ENCODE results near the gene LDLRAD4.

Gene LDLRAD4

DNA sequence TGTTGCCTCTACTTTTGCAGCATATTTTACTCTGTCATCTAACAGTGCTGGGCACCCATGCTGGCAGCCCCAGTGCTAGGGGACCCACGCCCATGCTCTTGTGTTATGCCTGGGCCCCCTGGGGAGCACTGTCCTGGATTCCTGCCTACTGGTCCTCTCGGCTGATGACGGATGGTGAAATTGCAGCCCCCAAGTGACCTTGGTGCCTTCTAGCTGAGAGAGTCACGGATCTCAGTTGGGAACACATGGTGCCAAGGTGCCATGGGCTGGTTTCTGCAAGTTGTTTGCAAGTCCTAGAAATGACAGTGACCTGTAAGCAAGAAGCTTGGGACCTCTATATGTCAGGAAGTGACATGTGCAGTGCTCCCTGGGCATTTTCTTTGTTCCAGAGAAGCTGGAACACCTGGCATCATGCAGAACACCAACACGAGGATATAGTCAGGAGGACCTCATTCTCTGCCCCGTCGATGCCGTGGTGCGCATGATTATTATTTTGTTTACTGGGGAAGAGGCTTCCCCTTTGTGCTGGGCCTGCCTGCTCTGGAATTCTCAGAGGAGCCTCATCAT is 187.6 kb downstream of the LDLRAD4 start:
- no peak overlapping the region for H3K4me3 ChIP-seq (ENCODE audit: low read depth, low read length)
- DNase-seq (ENCODE audit: low read depth) = no peak

DNA sequence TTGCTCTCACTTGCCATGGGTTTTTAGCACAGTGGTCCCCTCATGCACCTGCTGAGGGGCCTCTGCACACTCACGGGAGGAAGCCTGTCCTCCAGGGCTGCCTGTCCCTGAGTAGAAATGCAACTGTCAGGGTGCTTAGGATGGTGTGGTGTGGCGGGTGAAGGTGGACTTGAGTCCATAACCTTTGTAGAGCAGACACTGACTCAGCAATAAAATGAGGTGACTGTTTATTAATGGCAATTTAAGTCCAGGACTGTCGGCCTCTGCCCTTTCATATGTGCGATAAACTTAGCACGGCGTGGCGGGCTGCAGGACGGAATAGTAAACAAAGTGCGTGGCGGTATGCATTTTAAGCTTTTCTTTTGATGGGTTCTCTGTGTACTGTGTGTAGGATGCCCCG is 188.2 kb downstream of the LDLRAD4 start:
- H3K4me3 ChIP-seq (ENCODE audit: low read depth, low read length) = no peak overlapping the region
- no peak for DNase-seq (ENCODE audit: low read depth)

DNA sequence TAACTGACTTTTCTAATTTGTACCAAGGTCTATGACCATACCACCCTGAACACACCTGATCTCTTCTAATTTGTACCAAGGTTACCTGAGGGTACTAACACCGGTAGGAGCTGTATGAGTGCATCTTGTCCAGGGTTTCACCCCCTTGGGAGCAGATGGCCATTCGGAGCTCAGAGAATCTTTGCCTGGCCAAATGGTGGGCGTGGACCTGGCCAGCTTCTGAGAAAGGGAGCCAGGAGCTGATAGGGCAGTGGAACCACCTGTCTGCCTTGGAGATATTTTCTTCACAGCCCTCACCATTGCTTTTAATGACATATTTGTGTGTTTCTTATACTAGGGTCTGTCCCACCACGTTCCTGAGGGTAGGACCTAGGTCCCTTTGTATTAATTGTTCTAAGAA is 188.9 kb downstream of the LDLRAD4 start:
- H3K4me3 ChIP-seq (ENCODE audit: low read depth, low read length) = no peak overlapping the region
- no peak for DNase-seq (ENCODE audit: low read depth)

DNA sequence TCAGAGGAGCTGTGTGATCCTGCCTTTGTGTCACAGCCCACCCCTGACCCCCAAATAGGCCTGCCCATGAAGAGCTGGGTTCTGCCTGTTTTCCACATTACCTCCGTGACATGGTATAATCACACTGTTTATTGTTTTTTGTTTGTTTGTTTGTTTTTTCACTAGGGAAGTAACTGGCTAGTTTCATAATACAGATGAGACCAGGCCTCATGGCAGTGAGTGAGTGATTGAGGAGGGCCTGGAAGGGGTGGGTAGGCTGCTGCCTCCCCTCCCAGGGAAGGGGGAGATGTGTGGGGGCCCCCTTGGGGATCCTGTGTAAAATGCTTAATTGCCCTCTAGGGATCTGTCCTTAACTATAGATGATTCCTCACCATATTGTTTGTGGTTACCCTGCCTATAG is 190.5 kb downstream of the LDLRAD4 start:
- DNase-seq (ENCODE audit: low read depth) = no peak
- H3K4me3 ChIP-seq (ENCODE audit: low read depth, low read length) = no peak overlapping the region

DNA sequence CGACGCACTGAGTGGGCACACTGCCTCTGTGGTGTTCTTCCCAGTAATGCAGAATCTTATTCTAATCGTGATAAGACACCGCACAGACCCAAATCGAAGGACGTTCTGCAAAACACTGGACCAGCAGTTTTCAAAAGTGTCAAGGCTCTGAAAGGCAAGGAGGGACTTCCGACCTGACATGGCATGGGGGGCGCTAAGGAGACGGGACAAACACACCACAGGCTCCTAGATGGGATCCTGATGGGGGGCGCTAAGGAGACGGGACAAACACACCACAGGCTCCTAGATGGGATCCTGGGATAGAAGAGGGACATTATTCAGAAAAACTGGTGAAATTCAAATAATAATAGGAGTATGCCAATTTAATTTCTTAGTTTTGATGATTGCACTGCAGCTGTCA is 191.4 kb downstream of the LDLRAD4 start:
- no peak overlapping the region for H3K4me3 ChIP-seq (ENCODE audit: low read depth, low read length)
- DNase-seq (ENCODE audit: low read depth) = no peak

DNA sequence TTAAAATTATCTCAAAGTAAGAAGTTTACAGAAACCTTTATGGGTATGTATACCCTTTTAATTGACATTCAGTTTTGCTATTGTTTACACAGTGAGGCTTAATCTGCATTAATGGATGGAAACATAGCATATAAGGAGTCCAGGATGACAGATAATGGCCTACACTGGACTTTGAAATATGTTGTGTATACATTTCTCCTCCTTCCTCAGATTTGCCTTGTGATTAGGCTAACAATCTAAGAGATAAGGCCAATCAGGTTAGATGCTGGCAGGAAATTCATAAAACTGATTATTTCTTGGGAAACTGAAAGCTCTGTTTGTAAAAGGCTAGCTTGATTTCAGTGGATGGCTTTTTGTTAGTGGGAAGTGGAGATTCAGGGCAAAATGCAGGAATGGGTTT is 191.9 kb downstream of the LDLRAD4 start:
- H3K4me3 ChIP-seq (ENCODE audit: low read depth, low read length) = no peak overlapping the region

DNA sequence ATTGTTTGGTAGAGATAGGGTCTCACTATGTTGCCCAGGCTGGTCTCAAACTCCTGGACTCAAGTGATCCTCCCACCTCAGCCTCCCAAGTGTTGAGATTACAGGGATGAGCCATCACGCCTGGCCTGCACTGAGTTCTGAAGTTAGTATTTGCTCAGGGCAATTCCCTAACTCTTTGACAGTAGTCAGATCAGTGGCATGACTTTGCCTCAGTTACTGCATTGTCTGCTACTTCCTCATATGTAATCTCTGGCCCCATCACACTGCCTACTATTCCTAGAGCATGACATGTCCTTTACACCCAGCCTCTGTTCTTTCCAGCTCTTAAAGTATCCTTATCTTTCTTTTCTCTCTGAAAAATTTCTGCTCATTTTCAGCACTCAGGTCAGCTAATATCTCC is 193.5 kb downstream of the LDLRAD4 start:
- DNase-seq (ENCODE audit: low read depth) = no peak

More for the DNA sequence above, 191.9 kb downstream of the LDLRAD4 start:
- DNase-seq (ENCODE audit: low read depth) = no peak

DNA sequence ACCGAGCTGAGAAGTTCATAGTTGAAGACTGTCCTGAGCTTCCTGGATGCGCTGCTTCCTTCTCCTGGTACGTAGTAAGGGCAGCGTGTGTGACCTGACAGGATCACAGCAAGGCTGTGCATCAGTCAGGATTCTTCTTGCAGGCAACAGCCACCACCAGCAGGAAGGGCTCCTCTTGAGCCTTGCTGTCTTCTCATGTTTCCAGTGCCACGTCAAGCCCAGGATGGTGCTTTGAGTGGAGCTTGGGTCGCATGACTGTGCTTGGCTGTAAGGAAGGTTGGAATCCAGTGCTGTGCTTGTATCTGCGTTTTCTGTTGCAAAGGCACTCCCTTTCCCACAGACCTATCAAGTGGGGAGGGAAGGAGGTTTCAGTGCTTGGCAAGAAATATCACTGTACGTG is 194.3 kb downstream of the LDLRAD4 start:
- DNase-seq (ENCODE audit: low read depth) = no peak
- no peak overlapping the region for H3K4me3 ChIP-seq (ENCODE audit: low read depth, low read length)

More for the DNA sequence above, 193.5 kb downstream of the LDLRAD4 start:
- no peak overlapping the region for H3K4me3 ChIP-seq (ENCODE audit: low read depth, low read length)

DNA sequence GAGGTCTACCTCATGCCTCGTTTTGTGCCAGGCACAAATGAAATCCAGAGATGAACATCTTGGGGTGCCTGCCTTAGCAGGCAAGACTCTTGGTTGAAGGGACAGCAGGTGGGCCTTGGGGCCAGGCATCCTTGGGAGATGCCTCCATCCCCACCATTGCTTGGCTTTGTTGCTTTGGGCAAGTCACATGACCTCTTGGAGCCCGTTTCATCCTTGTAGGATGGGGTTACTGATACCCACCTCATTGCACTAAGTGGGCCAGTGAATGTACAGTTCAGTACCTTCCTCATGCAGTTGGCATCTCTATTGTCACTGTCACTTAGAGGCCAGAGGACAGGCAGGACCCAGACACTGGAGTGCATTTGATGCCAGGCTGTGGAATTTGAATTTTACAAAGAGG is 195.5 kb downstream of the LDLRAD4 start:
- no peak for DNase-seq (ENCODE audit: low read depth)

DNA sequence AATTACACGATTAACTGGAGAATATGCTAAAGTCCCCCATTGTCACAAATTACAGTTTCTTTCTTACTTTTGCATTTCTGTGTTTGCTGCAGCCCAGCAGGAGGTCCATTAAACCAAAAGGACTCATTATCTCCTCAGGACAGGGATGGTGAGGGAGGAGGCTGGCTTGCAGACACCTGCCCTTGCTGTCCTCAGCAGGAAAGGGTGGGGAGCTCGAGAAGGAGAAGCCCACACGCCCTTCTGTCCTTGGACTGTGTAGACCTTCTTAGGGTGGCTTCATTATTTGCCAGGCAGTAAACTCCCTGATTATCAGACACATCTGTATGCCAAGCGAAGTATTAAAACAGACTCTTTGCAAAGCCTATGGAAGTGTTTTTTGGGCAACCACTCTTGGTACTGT is 196.0 kb downstream of the LDLRAD4 start:
- no peak for DNase-seq (ENCODE audit: low read depth)
- H3K4me3 ChIP-seq (ENCODE audit: low read depth, low read length) = no peak overlapping the region

More for the DNA sequence above, 195.5 kb downstream of the LDLRAD4 start:
- H3K4me3 ChIP-seq (ENCODE audit: low read depth, low read length) = no peak overlapping the region

DNA sequence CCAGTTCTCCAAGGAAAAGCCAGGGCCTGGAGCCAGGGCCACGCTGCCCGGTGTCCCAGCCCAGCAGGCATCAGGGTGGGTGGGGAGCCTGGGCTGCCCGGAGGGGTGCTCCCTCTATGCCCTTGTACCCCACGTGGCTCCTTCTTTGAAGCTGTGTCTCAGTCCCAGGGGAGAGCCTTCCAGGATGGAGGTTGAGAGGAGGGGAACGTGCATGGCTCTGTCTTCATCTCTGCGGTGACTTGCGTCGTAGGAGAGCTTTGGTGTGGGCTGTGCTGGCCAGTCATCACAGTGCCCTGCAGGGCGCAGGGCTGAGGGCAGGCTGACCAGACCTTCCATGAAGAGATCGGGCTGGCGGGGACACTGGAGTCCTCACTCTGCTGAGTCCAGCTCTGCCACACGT is 197.2 kb downstream of the LDLRAD4 start:
- no peak overlapping the region for H3K4me3 ChIP-seq (ENCODE audit: low read depth, low read length)
- DNase-seq (ENCODE audit: low read depth) = no peak

DNA sequence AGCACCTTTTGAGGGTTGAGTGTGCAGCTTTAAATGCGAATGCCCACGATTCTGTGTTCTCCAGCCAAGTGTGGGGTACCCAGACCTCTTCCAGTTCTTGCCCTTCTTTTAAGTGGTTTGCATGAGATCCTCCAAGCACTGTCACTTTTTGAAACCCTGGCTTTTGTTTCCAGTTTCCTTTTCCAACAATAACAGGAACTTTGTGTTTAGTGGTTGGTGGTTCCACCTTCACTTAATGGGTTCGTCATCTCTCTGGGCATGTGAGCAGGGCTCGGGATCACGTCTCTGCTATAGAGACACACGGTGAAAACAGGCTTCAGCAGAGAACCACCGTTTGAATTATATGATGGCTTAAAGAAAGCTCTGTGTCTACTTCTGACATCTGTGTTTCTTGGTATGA is 197.6 kb downstream of the LDLRAD4 start:
- no peak for DNase-seq (ENCODE audit: low read depth)
- no peak overlapping the region for H3K4me3 ChIP-seq (ENCODE audit: low read depth, low read length)

DNA sequence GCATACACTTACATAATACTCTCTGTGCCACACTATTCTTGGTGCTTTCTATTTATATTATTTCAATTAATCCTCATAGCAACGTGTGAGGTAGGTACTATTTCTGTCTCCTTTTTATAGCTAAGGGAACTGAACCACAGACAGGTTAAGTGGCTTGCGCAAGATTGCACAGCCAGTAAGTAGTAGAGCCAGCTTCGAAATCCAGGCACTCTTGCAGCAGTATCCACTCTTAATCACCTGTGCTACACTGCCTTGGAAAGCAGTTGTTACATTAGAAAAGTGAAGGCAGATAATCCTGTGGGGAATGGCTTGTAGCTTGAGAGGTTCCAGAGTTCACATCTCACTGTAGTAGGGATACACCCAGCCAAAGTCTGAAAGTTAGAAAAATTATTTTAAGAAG is 198.3 kb downstream of the LDLRAD4 start:
- no peak for DNase-seq (ENCODE audit: low read depth)
- H3K4me3 ChIP-seq (ENCODE audit: low read depth, low read length) = no peak overlapping the region

DNA sequence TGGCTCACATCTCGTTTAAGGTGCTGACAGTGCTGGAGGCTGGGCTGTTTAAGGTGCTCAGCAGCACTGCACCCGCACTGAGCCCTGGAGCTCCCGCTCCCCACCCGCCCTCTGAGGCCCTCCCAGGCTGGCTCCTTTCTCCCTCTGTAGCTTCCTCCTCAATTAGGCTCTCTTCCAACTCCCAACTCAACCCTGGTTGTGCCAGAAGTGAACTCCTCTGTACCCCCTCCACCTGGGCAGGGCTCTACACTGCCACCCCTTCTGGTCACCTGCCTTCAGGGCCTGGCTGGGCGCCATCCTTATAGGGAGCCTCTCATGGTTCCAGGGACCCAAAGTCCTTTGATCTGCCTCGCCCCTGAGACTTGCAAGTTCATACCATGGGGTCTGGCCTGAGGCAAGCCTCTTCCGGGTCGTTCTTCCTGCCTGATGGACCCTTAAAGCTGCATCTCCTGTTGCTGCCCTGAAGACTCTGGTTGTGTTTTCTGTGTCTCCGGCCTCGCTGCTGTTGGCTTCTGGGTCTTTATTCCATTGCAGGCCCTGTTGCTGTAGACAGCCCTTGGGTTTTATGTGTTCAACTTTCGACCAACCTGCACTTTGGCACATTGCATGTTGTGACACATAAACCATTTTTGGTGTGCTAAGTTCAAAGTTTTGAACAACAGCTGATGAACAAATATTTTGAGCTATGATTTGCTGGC is 199.6 kb downstream of the LDLRAD4 start:
- no peak for DNase-seq (ENCODE audit: low read depth)
- H3K4me3 ChIP-seq (ENCODE audit: low read depth, low read length) = no peak overlapping the region

DNA sequence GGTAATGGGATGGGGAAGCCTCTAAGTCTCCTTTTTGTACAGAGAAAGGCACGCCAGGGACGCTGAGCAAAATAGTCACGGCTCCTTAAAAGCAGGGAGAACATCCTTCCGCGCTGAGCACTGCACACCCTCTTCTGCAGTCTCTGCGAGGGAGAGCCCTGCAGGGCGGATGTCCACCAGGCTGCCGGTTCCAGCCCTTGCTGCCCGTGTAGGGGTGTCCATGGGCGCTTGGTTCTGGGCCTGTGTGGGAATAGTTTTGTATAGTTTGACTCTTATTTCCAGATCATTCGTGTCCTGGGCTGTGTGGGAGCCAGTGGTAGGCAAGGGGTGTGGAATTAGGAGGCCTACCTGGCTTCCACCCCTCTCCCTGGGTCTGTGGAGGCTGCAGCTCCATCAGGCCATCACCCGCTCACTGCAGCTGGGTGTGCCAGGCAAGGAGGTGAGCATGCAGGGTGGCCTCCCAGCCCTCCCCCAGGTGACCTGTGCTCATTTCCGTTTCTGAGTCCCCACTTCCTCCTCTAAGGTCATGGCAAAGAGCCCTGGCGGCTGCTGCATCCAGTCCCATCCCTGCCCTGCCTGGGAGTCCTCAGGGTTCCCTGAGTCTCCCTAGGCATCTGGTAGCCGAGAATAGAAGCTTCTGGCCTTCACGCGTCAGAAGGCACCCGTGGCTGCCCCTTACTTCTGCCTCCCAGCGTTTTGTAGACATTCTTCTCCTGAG is 202.6 kb downstream of the LDLRAD4 start:
- no peak for DNase-seq (ENCODE audit: low read depth)
- H3K4me3 ChIP-seq (ENCODE audit: low read depth, low read length) = no peak overlapping the region

DNA sequence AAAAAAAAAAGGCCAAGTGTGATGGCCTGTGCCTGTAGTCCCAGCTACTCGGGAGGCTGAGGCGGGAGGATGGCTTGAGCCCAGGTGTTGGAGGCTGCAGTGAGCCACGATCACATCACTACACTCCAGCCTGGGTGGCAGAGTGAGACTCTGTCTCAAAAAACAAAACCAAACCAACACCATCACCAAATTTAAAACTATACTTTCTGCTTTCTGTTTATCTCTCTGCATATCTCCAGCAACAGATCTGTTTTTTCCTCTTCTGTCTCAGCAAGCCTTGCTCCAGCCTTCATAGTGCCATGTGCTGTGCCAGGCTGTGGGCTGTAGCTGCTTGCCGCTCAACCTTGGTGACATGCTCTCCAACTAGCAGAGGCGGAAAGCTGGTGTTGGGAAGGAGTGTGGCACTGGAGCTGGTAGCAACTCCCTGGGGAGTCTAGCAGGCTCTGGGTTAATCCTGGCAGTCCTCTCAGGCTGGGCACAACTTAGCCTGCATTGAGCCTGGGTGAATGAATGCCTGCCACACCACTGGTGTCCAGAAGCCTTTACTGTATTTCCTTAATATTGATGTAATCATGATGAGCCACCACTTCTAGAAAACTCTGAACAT is 204.1 kb downstream of the LDLRAD4 start:
- no peak overlapping the region for H3K4me3 ChIP-seq (ENCODE audit: low read depth, low read length)
- no peak for DNase-seq (ENCODE audit: low read depth)

DNA sequence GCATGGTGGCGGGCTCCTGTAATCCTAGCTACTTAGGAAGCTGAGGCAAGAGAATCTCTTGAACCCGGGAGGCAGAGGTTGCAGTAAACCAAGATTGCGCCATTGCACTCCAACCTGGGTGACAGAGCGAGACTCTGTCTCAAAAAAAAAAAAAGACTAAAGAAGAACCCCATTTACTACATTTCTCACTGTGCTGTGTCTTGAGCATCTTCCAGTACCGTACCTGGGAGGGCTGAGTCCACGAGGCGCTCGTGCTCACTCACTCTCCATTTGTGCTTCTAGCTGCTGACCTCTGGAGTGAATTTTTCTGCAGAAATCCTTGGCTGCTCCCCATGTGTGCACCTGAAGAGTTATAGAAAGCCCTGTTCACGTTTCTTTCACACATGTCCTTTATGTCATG is 204.8 kb downstream of the LDLRAD4 start:
- DNase-seq (ENCODE audit: low read depth) = no peak
- H3K4me3 ChIP-seq (ENCODE audit: low read depth, low read length) = no peak overlapping the region

DNA sequence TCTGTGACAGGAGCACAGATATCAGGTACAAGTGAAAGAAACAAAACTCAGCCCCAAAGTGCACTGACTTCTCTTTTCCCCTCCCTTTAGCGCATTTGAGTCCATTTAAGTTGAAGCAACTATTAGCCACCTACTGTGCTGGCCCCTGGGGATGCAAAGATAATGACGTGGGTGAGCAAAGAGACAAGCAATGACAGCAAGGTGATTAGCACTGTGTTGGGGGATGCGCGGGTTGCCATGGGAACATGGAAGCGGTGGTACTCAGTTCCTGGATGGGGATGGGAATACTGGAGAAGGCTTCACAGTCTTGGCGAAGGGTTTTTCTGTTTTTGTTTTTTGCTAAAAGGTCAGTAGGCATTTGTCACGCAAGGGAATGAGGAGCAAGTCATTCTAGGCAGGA is 205.8 kb downstream of the LDLRAD4 start:
- no peak for DNase-seq (ENCODE audit: low read depth)
- no peak overlapping the region for H3K4me3 ChIP-seq (ENCODE audit: low read depth, low read length)

DNA sequence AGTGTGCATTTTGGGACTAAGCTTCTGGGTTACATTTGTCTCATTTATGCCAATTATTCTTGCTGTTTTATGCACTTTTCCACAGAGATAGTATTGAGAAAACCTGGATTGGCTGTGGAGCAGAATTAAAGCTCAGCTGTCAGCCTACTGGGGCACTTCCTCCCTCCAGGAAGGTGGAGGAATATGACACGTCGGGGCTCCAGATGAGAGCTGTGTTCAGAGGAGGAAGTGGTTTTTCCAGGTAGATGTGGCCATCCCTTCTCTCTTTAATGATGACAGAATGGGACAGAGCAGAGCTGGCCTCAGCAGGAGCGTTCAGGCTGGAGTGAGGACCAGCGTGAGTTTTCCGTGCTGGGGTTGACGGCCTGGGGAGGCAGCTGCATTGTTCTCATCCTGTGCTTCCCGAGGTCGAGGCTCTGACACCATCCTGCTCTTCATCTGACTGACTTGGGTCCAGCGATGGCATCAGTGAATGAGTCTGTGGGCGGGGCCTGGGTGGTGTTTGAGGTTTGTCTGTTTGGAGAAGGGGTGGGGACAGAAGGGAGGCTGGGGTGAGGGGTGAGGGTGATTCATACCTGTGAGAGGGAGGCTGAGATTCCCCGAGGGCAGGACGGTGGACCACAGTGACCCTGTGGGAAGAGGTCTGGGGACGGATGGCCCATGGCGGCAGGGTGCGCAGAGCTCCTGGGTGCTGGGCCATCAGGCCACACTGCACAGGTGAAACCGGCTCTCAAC is 207.0 kb downstream of the LDLRAD4 start:
- no peak for DNase-seq (ENCODE audit: low read depth)
- H3K4me3 ChIP-seq (ENCODE audit: low read depth, low read length) = no peak overlapping the region

DNA sequence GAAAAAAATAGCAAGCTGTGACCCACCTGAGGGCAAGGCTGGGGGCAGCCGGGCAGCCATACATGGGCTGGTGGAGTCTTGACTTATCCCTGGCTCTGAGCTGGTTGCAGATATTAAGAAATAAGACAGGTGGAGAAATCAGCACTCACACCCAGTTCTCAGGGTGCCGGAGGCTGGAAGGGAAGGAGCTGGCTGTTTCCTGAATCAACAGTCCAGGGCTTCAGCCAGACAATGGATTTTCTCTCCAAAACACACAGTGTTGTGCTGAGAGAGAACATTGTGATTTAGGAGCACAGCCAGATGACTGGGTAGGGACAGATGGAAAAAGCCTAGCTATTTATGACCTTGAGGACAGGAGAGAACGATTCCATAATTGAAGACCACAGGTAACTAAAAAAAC is 208.8 kb downstream of the LDLRAD4 start:
- DNase-seq (ENCODE audit: low read depth) = no peak
- H3K4me3 ChIP-seq (ENCODE audit: low read depth, low read length) = no peak overlapping the region
